ENCODE results near the gene ANKRD52. TPM values are rescaled to one million over a fixed set of nuclear protein-coding genes. Genes with fewer than 3 reads are reported as not detected.
"Not testable (repeated sequence)": the region's sequence is repeated elsewhere in the genome, so short reads cannot be mapped to it uniquely, and the experiment has no call there.

The ANKRD52 gene
- total RNA-seq, 1 donor from 2014 or later = 9.1 TPM

- no peaks in the 10 kb centered on the region for H3K9me3 ChIP-seq (ENCODE audit: low read depth)
- H2AFZ ChIP-seq (replicated peaks) = no peak overlapping the region
- H3K4me3 Mint-ChIP-seq = no peak overlapping the region
- peaks cover 33% of the 10 kb centered on the region for H3K36me3 Mint-ChIP-seq
- H3K79me2 ChIP-seq (ENCODE audit: low read depth) = no peaks in the 10 kb centered on the region
- peaks cover 5% of the 10 kb centered on the region for H3K36me3 ChIP-seq
- peaks cover 2% of the 10 kb centered on the region for H3F3A ChIP-seq (ENCODE audit: low read depth)
- H4K20me1 ChIP-seq (ENCODE audit: low read depth) = no peaks in the 10 kb centered on the region
- TF ChIP-seq EZH2 (IDR thresholded peaks at IDR 0.05) (no peak), CTCF (IDR thresholded peaks at IDR 0.05) (no peak)
- H3K4me1 Mint-ChIP-seq = no peaks in the 10 kb centered on the region
- no peak overlapping the region for H3K9ac ChIP-seq
- no peaks in the 10 kb centered on the region for H3K4me1 ChIP-seq
- H3K4me3 ChIP-seq = no peak overlapping the region
- no peak overlapping the region for H3K27ac Mint-ChIP-seq
- no peak overlapping the region for H3K27ac ChIP-seq
- no peaks in the 10 kb centered on the region for H3K27me3 ChIP-seq
- no peak for DNase-seq (ENCODE audit: low spot score)
- peaks cover 2% of the 10 kb centered on the region for H3K27me3 Mint-ChIP-seq (ENCODE audit: insufficient read depth, low read depth)
- no peak overlapping the region for H3K4me2 ChIP-seq
- no peaks in the 10 kb centered on the region for H3K9me3 Mint-ChIP-seq
Measured at GRCh38 chr12:56280849-56281248, 22.7 kb upstream of the ANKRD52 start.

DNA sequence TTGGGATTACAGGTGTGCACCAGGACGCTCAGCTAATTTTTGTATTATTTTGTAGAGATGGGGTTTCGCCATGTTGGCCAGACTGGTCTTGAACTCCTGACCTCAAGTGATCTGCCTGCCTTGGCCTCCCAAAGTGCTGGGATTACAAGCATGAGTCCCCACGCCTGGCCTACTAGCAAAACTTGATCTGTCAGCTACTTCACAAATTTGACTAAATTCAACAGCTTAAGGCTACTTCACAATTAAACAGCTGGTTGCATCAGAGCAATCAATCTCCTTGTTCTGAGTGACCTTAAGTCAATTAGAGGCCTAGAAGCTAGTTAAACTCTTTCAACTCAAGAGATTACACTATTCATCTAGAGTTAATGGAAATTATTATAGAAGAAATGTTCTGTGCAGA lies 20.7 kb upstream of the ANKRD52 start:
- Histone ChIP-seq H4K20me1 (ENCODE audit: low read depth) (no peaks in the 10 kb centered on the region), H3K4me3 (no peak overlapping the region), H3K27ac (no peak overlapping the region), H3K9ac (no peak overlapping the region), H3K36me3 (peaks cover 5% of the 10 kb centered on the region), H2AFZ (replicated peaks) (no peak overlapping the region), H3K27me3 (no peaks in the 10 kb centered on the region), H3K79me2 (ENCODE audit: low read depth) (no peaks in the 10 kb centered on the region), H3K4me2 (no peak overlapping the region), H3F3A (ENCODE audit: low read depth) (peaks cover 7% of the 10 kb centered on the region), H3K9me3 (ENCODE audit: low read depth) (no peaks in the 10 kb centered on the region), H3K4me1 (no peaks in the 10 kb centered on the region)
- Mint-ChIP-seq H3K4me1 (no peaks in the 10 kb centered on the region), H3K9me3 (no peaks in the 10 kb centered on the region), H3K27me3 (ENCODE audit: insufficient read depth, low read depth) (peaks cover 2% of the 10 kb centered on the region), H3K36me3 (peaks cover 38% of the 10 kb centered on the region), H3K27ac (no peak overlapping the region), H3K4me3 (no peak overlapping the region)
- TF ChIP-seq CTCF (IDR thresholded peaks at IDR 0.05) = no peak
- no peak for TF ChIP-seq EZH2phosphoT487 (IDR thresholded peaks at IDR 0.05)
- no peak for TF ChIP-seq EZH2 (IDR thresholded peaks at IDR 0.05)
- DNase-seq (ENCODE audit: low spot score) = no peak

DNA sequence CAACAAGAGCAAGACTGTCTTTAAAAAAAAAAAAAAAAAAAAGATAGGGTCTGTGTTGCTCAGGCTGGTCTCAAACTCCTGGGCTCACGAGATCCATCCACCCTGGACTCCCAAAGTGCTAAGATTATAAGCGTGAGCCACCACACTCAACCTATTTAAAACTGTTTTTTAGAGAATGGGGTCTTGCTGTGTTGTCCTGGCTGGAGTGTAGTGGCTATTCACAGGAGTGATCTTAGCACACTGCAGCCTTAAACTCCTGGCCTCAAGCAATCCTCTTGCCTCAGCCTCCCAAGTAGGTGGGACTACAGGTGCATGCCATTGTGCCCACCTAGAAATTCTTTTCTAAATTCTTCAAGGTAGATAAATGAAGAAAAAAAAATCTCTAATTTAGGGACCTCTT lies 16.1 kb upstream of the ANKRD52 start:
- Histone ChIP-seq H3K79me2 (ENCODE audit: low read depth) (no peaks in the 10 kb centered on the region), H3K36me3 (no peaks in the 10 kb centered on the region), H2AFZ (replicated peaks) (no peak overlapping the region), H3K9ac (no peak overlapping the region), H4K20me1 (ENCODE audit: low read depth) (no peaks in the 10 kb centered on the region), H3K4me3 (no peak overlapping the region), H3K27me3 (no peaks in the 10 kb centered on the region), H3K4me1 (no peaks in the 10 kb centered on the region), H3K27ac (no peak overlapping the region), H3K9me3 (ENCODE audit: low read depth) (no peaks in the 10 kb centered on the region), H3F3A (ENCODE audit: low read depth) (peaks cover 24% of the 10 kb centered on the region), H3K4me2 (no peak overlapping the region)
- Mint-ChIP-seq H3K27me3 (ENCODE audit: insufficient read depth, low read depth) (no peaks in the 10 kb centered on the region), H3K9me3 (no peaks in the 10 kb centered on the region), H3K4me1 (peaks cover 4% of the 10 kb centered on the region), H3K27ac (no peak overlapping the region), H3K4me3 (no peak overlapping the region), H3K36me3 (peaks cover 48% of the 10 kb centered on the region)
- TF ChIP-seq EZH2phosphoT487 (IDR thresholded peaks at IDR 0.05) (no peak), CTCF (IDR thresholded peaks at IDR 0.05) (no peak), EZH2 (IDR thresholded peaks at IDR 0.05) (no peak)
- no peak for DNase-seq (ENCODE audit: low spot score)

DNA sequence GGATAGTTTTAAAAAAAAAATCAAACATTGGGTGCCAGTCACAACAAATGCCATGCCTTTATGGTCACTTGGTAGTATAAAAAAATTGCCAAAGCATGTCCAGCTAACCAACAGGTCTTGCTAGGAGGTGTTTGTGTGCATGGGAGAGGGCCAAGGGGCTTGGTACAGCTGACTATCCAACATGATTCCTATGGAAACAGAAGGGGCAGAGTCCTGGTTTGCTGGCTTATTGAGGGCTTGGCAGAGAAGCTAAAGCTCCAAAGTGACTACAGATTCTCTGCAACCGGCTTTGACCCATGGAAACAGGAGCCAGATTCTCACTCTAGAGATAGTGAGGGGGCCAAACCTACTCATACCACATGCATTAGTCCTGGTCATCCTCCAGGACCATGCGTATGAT lies 14.3 kb upstream of the ANKRD52 start:
- H3K36me3 ChIP-seq = not testable (repeated sequence)
- H3K36me3 Mint-ChIP-seq = peaks cover 48% of the 10 kb centered on the region

More for the DNA sequence above, 14.3 kb upstream of the ANKRD52 start:
- not testable (repeated sequence) for H3K4me3 ChIP-seq; H3K9ac ChIP-seq; H3K4me1 ChIP-seq; H3K9me3 Mint-ChIP-seq; H3K27ac ChIP-seq; H3K9me3 ChIP-seq (ENCODE audit: low read depth); H3K4me2 ChIP-seq; H3K79me2 ChIP-seq (ENCODE audit: low read depth); H3K27me3 ChIP-seq; DNase-seq (ENCODE audit: low spot score); H3K27me3 Mint-ChIP-seq (ENCODE audit: insufficient read depth, low read depth); H2AFZ ChIP-seq (replicated peaks); H3K27ac Mint-ChIP-seq; H3K4me3 Mint-ChIP-seq; H4K20me1 ChIP-seq (ENCODE audit: low read depth)
- peaks cover 10% of the 10 kb centered on the region for H3K4me1 Mint-ChIP-seq
- peaks cover 38% of the 10 kb centered on the region for H3F3A ChIP-seq (ENCODE audit: low read depth)

Measured in neural progenitor cell (in vitro differentiated cells).